ENCODE measurements around the gene ERP27.

- TF ChIP-seq JUND (IDR thresholded peaks at IDR 0.05) = no peak
- no peak for TF ChIP-seq GABPA (IDR thresholded peaks at IDR 0.05; ENCODE audit: low read depth)
- TF ChIP-seq CTCF (IDR thresholded peaks at IDR 0.05) = no peak
- no peak for TF ChIP-seq RAD21 (IDR thresholded peaks at IDR 0.05; ENCODE audit: low read length)
- TF ChIP-seq MAX (IDR thresholded peaks at IDR 0.05; ENCODE audit: low read depth) = no peak
- no peak for TF ChIP-seq REST (IDR thresholded peaks at IDR 0.05; ENCODE audit: low read depth, low read length)
- no peak for TF ChIP-seq CHD2 (IDR thresholded peaks at IDR 0.05; ENCODE audit: low read length, partially characterized antibody)
- no peak for TF ChIP-seq ELF1 (IDR thresholded peaks at IDR 0.05)
Observed at GRCh38 chr12:14920475-14921126, 17.7 kb downstream of the ERP27 start.
